Head of caudate nucleus (tissue), 42 donors: Measurements from ENCODE around the gene DENND4B.

Experiments used
- DNase-seq, 42 donors: peaks; one replicate each; pipeline versions ENCODE4 v3.0.0 to v3.0.0-alpha.2; 2020 to 2021; ENCODE audit warnings: mixed read lengths in 7 of 42
- intact Hi-C: fragments of 100-400 bp; cut with DNase I; formaldehyde crosslinking; loops from one replicate; pipeline ENCODE4 v1.15.0; 2022

The DENND4B gene

GRCh38 chr1:153934746-153935145 lies 11.8 kb downstream of the DENND4B start:
- DNase-seq: no peak
- intact Hi-C loops: no loop called here

- DNase-seq: no peak
- intact Hi-C loops: no loop called here
Measured at GRCh38 chr1:153933955-153934354, 12.6 kb downstream of the DENND4B start.

GRCh38 chr1:153933430-153933829 lies 13.1 kb downstream of the DENND4B start:
- DNase-seq: peak in 1 of 42 donors; percentile 9
- intact Hi-C loops: no loop called here

GRCh38 chr1:153932156-153933131 lies 14.1 kb downstream of the DENND4B start:
- no peak for DNase-seq
- intact Hi-C loops: no loop called here

GRCh38 chr1:153929981-153930948 lies 16.3 kb downstream of the DENND4B start:
- intact Hi-C loops: no loop called here
- DNase-seq: peak in 5 of 42 donors; percentile 21 to 61 (median 30)

- DNase-seq: peak in 2 of 42 donors; percentile 30 to 48
- intact Hi-C loops: no loop called here
Measured at GRCh38 chr1:153929426-153929825, 17.1 kb downstream of the DENND4B start.

- intact Hi-C loops: no loop called here
- DNase-seq: peak; percentile 49 to 92 (median 80)
Measured at GRCh38 chr1:153928791-153929341, 17.7 kb downstream of the DENND4B start.

- peak in 3 of 42 donors; percentile 8 to 9 (median 8) for DNase-seq
- intact Hi-C loops: no loop called here
Measured at GRCh38 chr1:153928245-153928644, 18.3 kb downstream of the DENND4B start.

- intact Hi-C loops: no loop called here
- DNase-seq: no peak
Measured at GRCh38 chr1:153926405-153926804, 20.1 kb downstream of the DENND4B start.

- intact Hi-C loops: loop anchor here (2.0 to 5.0 kb wide), 2 partner anchors 24 to 101 kb away; partner anchors contain the start of gene DENND4B
- DNase-seq: peak; percentile 96 to 100 (median 99)
Measured at GRCh38 chr1:153922972-153923925, 23.3 kb downstream of the DENND4B start, which contains the start of gene GATAD2B. Gene GATAD2B (minus strand): TSS chr1:153922972. CDS start chr1:153828347, 94,625 bp downstream.

- DNase-seq: peak in 39 of 42 donors; percentile 12 to 77 (median 51)
- intact Hi-C loops: loop anchor here (2.0 to 5.0 kb wide), 2 partner anchors 24 to 100 kb away; partner anchors contain the start of gene DENND4B
Measured at GRCh38 chr1:153922076-153922971, 24.2 kb downstream of the DENND4B start.

GRCh38 chr1:153921803-153922075 lies 24.8 kb downstream of the DENND4B start:
- DNase-seq: peak in 21 of 42 donors; percentile 7 to 54 (median 28)
- intact Hi-C loops: loop anchor here (2.0 to 5.0 kb wide), 2 partner anchors 25 to 99 kb away; partner anchors contain the start of gene DENND4B

- no peak for DNase-seq
- intact Hi-C loops: loop anchor here (5.0 kb wide), 1 partner anchor 99 kb away; no protein-coding TSS in a partner anchor
Measured at GRCh38 chr1:153921080-153921802, 25.3 kb downstream of the DENND4B start.

- peak in 6 of 42 donors; percentile 19 to 58 (median 28) for DNase-seq
- intact Hi-C loops: loop anchor here (5.0 kb wide), 1 partner anchor 98 kb away; no protein-coding TSS in a partner anchor
Measured at GRCh38 chr1:153919876-153920852, 26.4 kb downstream of the DENND4B start.

- DNase-seq: no peak
- intact Hi-C loops: no loop called here
Measured at GRCh38 chr1:153916297-153916696, 30.2 kb downstream of the DENND4B start.
